Measurements from ENCODE around the gene TAF7L. TPM values are rescaled to one million over a fixed set of nuclear protein-coding genes. Genes with fewer than 3 reads are reported as not detected.
A peak's percentile ranks its signal among the peaks of the same experiment; 100 is the strongest.
"Not testable (repeated sequence)": the region's sequence is repeated elsewhere in the genome, so short reads cannot be mapped to it uniquely, and the experiment has no call there.

The TAF7L gene
- 1.1 and 5.0 TPM in 2 replicates for total RNA-seq (2014; rRNA removed; shearing (Covaris generic); ENCODE audit: low replicate concordance)

GRCh38 chrX:101290957-101291603 lies at the start of gene TAF7L:
Gene TAF7L, minus strand, starts transcription at chrX:101291334. Its CDS starts 3,791 bp downstream, at chrX:101287543.
- Histone ChIP-seq H3K27me3 (no peaks in the 10 kb centered on the region), H3K4me3 (peak within 1 kb of the TSS; percentile 28), H3K36me3 (no peaks in the 10 kb centered on the region), H3K9me3 (no peaks in the 10 kb centered on the region)
- peak; percentile 17 for DNase-seq

DNA sequence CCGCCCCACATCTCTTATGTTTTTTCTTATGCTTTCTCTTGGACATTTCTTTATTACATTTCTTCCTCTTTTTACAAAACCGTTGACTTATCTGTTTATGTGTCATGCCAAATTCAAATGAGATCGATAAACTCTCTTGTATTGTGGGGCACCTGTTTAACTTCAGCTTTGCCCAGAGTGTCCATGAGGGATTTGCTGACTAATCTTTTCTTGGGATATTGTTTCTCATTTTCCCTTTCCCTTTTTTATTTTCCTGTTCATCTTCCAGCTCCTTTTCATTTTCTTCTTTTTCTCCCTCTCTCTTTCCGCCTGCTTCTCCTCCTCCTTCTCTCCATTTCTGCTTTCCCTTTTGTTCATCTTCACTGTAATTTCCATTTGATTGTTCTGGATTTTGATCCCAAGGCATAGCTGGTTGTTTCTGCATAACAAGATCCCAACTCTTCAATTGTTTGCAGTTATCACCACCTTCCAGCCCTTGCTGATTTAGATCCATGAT lies 46.7 kb upstream of the TAF7L start:
- no peak for DNase-seq
- no peaks in the 10 kb centered on the region for H3K27me3 ChIP-seq
- H3K9me3 ChIP-seq: no peaks in the 10 kb centered on the region
- no peak overlapping the region for H3K4me3 ChIP-seq
- H3K36me3 ChIP-seq: no peaks in the 10 kb centered on the region; the same call in 1 of the 2 replicates

- H3K36me3 ChIP-seq, H3K4me3 ChIP-seq, H3K27me3 ChIP-seq, H3K9me3 ChIP-seq, DNase-seq: not testable (repeated sequence)
These were observed 43.2 kb upstream of the TAF7L start for GRCh38 chrX:101334310-101334709.

GRCh38 chrX:101326600-101326999 lies 35.5 kb upstream of the TAF7L start:
- not testable (repeated sequence) for H3K4me3 ChIP-seq, H3K36me3 ChIP-seq, H3K27me3 ChIP-seq, DNase-seq, H3K9me3 ChIP-seq

DNA sequence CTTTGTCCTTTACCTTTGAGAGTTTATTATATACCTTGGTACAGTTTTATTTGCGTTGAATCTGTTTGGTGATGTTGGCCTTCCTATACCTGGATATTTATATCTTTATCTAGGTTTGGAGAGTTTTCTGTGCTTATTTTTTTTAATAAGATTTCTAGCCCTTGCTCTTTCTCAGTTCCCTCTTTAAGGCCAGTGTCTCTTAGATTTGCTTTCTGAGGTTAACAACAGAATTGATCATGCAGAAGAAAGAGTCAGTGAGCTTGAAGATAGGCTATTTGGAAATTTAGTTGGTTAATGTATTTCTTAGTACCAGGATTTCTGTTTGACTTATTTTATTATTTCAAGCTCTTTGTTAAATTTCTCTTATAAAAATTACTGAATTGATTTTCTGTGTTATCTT lies 12.7 kb upstream of the TAF7L start:
- Histone ChIP-seq H3K36me3 (no peaks in the 10 kb centered on the region), H3K4me3 (no peak overlapping the region), H3K27me3 (no peaks in the 10 kb centered on the region), H3K9me3 (no peaks in the 10 kb centered on the region)
- no peak for DNase-seq

DNA sequence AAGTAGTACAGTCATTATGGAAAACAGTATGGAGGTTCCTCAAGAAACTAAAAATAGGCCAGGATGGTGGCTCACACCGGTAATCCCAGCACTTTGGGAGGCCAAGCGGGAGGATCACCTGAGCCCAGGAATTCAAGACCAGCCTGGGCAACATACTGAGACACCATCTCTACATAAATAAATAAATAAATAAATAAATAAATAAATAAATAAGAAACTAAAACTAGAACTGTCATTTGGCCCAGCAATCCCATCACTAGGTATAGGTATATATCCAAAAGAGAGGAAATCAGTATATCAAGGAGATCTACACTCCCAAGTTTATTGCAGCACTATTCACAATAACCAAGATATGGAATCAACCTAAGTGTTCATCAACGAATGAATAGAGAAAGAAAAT lies 4.5 kb upstream of the TAF7L start:
- H3K27me3 ChIP-seq, H3K36me3 ChIP-seq, DNase-seq, H3K9me3 ChIP-seq, H3K4me3 ChIP-seq: not testable (repeated sequence)

GRCh38 chrX:101287402-101287801 lies 3.7 kb downstream of the TAF7L start:
- Histone ChIP-seq H3K9me3 (no peaks in the 10 kb centered on the region), H3K27me3 (no peaks in the 10 kb centered on the region), H3K4me3 (no peak overlapping the region), H3K36me3 (no peaks in the 10 kb centered on the region)
- no peak for DNase-seq

- no peak for DNase-seq
- no peak overlapping the region for H3K4me3 ChIP-seq
- no peaks in the 10 kb centered on the region for H3K27me3 ChIP-seq
- no peaks in the 10 kb centered on the region for H3K9me3 ChIP-seq
- no peaks in the 10 kb centered on the region for H3K36me3 ChIP-seq
These were observed 14.9 kb downstream of the TAF7L start for GRCh38 chrX:101276238-101276637.

DNA sequence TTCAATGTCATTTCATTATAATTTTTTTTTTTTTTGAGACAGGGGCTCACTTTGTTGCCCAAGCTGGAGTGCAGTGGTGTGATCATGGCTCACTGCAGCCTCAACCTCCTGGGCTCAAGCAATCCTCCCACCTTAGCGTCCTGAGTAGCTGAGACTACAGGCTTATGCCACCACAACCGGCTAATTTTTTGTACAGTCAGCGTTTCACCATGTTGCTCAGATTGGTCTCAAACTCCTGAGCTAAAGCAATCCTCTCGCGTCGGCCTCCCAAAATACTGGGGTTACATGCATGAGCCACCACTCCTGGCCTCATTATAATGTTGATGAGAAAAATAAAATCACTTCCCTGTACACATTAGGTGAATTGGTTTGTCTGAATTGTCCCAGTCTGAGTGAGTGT lies 16.9 kb downstream of the TAF7L start:
- Histone ChIP-seq H3K4me3 (no peak overlapping the region), H3K27me3 (no peaks in the 10 kb centered on the region), H3K36me3 (no peaks in the 10 kb centered on the region), H3K9me3 (no peaks in the 10 kb centered on the region)
- no peak for DNase-seq

- H3K27me3 ChIP-seq: no peaks in the 10 kb centered on the region
- no peaks in the 10 kb centered on the region for H3K9me3 ChIP-seq
- peak; percentile 69 for DNase-seq
- H3K36me3 ChIP-seq: no peaks in the 10 kb centered on the region
- no peak overlapping the region for H3K4me3 ChIP-seq
These were observed 25.2 kb downstream of the TAF7L start for GRCh38 chrX:101265869-101266428.

DNA sequence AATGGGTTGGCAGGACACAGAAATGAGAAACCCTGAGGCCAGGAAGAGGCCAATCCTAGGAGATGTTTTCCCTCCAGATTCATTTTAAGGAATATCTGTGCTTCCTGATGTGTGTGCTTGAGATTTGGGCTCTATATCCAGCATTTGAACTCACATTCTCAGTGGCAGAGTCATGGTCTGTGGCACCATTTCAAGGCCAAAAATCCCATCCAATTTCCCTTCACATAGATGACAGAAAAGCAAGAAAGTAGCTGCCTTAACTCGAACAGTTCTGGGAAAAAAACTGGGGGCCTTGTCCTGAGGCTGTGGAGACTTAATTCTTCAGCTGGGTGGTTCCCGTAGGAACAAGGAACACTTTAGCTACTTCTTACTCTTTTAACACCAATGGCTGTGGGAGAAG lies 27.4 kb downstream of the TAF7L start:
- H3K9me3 ChIP-seq: no peaks in the 10 kb centered on the region
- no peak for DNase-seq
- H3K4me3 ChIP-seq: no peak overlapping the region
- no peaks in the 10 kb centered on the region for H3K36me3 ChIP-seq
- H3K27me3 ChIP-seq: no peaks in the 10 kb centered on the region

- no peak overlapping the region for H3K4me3 ChIP-seq
- no peak for DNase-seq
- no peaks in the 10 kb centered on the region for H3K36me3 ChIP-seq
- H3K27me3 ChIP-seq: no peaks in the 10 kb centered on the region
- H3K9me3 ChIP-seq: no peaks in the 10 kb centered on the region
These were observed 28.5 kb downstream of the TAF7L start for GRCh38 chrX:101262590-101262989.

- no peak for DNase-seq
- no peaks in the 10 kb centered on the region for H3K9me3 ChIP-seq
These were observed 30.7 kb downstream of the TAF7L start for GRCh38 chrX:101260435-101260834.

DNA sequence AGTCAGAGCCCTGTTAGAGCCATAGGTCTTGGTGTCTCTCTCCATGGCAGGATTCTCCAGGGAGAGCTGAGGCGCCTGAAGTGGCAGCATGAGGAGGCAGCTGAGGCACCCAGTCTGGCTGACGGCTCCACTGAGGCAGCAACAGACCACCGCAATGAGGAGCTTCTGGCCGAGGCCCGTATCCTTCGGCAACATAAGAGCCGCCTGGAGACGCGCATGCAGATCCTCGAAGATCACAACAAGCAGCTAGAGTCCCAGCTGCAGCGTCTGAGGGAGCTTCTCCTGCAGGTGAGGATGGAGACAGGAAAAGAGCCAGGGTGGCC lies 32.9 kb downstream of the TAF7L start:
- Histone ChIP-seq H3K36me3 (no peaks in the 10 kb centered on the region), H3K27me3 (no peaks in the 10 kb centered on the region), H3K4me3 (no peak overlapping the region), H3K9me3 (no peaks in the 10 kb centered on the region)
- no peak for DNase-seq

More at GRCh38 chrX:101260435-101260834, 30.7 kb downstream of the TAF7L start:
- Histone ChIP-seq H3K27me3 (no peaks in the 10 kb centered on the region), H3K4me3 (no peak overlapping the region), H3K36me3 (no peaks in the 10 kb centered on the region)

- H3K4me3 ChIP-seq: no peak overlapping the region
- H3K36me3 ChIP-seq: no peaks in the 10 kb centered on the region
- DNase-seq: no peak
- H3K27me3 ChIP-seq: no peaks in the 10 kb centered on the region
- no peaks in the 10 kb centered on the region for H3K9me3 ChIP-seq
These were observed 33.5 kb downstream of the TAF7L start for GRCh38 chrX:101257448-101258258.

DNA sequence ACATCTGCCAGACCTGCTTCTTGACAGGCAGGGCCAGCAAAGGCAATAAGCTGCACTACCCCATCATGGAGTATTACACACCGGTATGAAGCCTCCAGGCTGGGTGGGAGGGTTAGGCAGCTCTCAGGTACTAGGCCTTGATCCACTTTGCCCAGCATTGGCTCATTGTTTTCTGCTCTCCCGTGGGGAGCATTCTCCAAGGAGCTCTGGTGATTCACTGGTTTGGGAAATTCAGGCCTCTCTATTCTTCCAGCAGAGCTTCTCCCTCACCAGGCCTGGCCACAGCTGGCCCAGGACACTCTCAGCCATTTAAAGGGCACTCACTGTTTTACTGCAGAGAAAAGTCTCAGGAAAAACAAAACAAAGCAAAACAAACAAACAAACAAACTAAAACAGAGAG lies 38.5 kb downstream of the TAF7L start:
- Histone ChIP-seq H3K4me3 (no peak overlapping the region), H3K27me3 (no peaks in the 10 kb centered on the region), H3K9me3 (no peaks in the 10 kb centered on the region), H3K36me3 (no peaks in the 10 kb centered on the region)
- no peak for DNase-seq

- no peaks in the 10 kb centered on the region for H3K9me3 ChIP-seq
- DNase-seq: no peak
- no peaks in the 10 kb centered on the region for H3K27me3 ChIP-seq
- no peaks in the 10 kb centered on the region for H3K36me3 ChIP-seq
- H3K4me3 ChIP-seq: no peak overlapping the region
These were observed 49.6 kb downstream of the TAF7L start for GRCh38 chrX:101241531-101241930.

DNA sequence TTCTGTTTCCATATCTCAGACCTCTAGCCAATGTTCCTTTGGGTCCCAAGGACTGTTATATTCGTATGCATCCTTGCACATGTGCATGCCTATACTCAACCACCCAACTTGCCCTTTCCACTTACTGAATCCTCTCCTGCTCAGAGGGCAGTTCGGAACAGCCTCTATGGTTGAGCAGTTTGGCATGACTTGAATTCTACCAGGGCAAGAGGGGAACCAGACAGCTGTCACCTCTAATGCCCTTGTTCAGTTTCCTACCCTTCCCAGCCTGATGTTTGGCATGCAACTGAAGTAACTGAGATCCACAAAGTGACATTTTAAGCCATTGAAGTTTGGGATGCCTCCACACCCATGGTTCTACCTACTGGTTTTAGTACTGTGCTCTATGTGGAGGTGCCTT lies 54.1 kb downstream of the TAF7L start:
- no peaks in the 10 kb centered on the region for H3K36me3 ChIP-seq
- no peaks in the 10 kb centered on the region for H3K9me3 ChIP-seq
- H3K27me3 ChIP-seq: no peaks in the 10 kb centered on the region
- no peak for DNase-seq
- no peak overlapping the region for H3K4me3 ChIP-seq

All from MG63 (cell line).